CD4-positive, alpha-beta T cell (primary cell): Measurements from ENCODE around the gene CCDC3. TPM values are rescaled to one million over a fixed set of nuclear protein-coding genes. Genes with fewer than 3 reads are reported as not detected.

ENCODE experiments used
- ATAC-seq: fragments of 200-7000 bp; cut with Tn5 transposase; one replicate; pipeline ENCODE4 v1.10.0; 2022; ENCODE audit warnings: mild to moderate bottlenecking; ENCODE audit not compliant: poor library complexity
- CTCF ChIA-PET: fragments of 350-600 bp; sonication (Branson Sonifier 250); formaldehyde crosslinking; loops from one replicate; lab custom pipeline; 2021; ENCODE audit warnings: antibody characterized with exemption, inconsistent platforms; lab: Charles Lee
- POLR2A ChIA-PET: fragments of 350-600 bp; sonication (Branson Sonifier 250); formaldehyde crosslinking; loops from one replicate; lab custom pipeline; 2021; ENCODE audit warnings: antibody characterized with exemption, inconsistent platforms; lab: Charles Lee
- DNase-seq, 14 experiments: peaks; one replicate each; pipeline ENCODE4 v3.0.0-alpha.2; 2013 to 2020; ENCODE audit warnings: mixed read lengths in 2 of 14
- H3K27ac ChIP-seq, 2 donors: one replicate each; pipeline versions ENCODE4 v1.5.1 to v1.7.0; 2013; ENCODE audit warnings: low read length in 2 of 2, low read depth in 1 of 2, mild to moderate bottlenecking in 1 of 2
- H3K27me3 ChIP-seq, 2 experiments: 1 replicate in 1 of 2; 2 replicates in 1 of 2; pipeline versions ENCODE4 v1.6.1 to v1.7.0; 2013; ENCODE audit warnings: low read length in 2 of 2, control low read depth in 1 of 2, mild to moderate bottlenecking in 1 of 2, moderate library complexity in 1 of 2; ENCODE audit not compliant: insufficient read depth in 2 of 2, control insufficient read depth in 1 of 2
- H3K36me3 ChIP-seq: one replicate; pipeline ENCODE4 v1.6.1; 2013; ENCODE audit warnings: low read length, control low read depth; ENCODE audit not compliant: insufficient read depth
- H3K4me1 ChIP-seq: one replicate; pipeline ENCODE4 v1.6.1; 2013; ENCODE audit warnings: low read length, control low read depth; ENCODE audit not compliant: insufficient read depth
- H3K4me3 ChIP-seq: one replicate; pipeline ENCODE4 v1.5.1; 2013; ENCODE audit warnings: mild to moderate bottlenecking, low read length, moderate library complexity
- H3K9me3 ChIP-seq, 2 experiments: 1 replicate in 1 of 2; 2 replicates in 1 of 2; pipeline versions ENCODE4 v1.6.1 to v1.7.0; 2013; ENCODE audit warnings: low read length in 2 of 2, mild to moderate bottlenecking in 2 of 2, control low read depth in 1 of 2, moderate library complexity in 1 of 2; ENCODE audit not compliant: control insufficient read depth in 1 of 2, insufficient read depth in 1 of 2
- H3K27ac Mint-ChIP-seq: one replicate; pipeline ENCODE4 v1.8.0; 2020; ENCODE audit warnings: mixed read lengths
- H3K27me3 Mint-ChIP-seq: one replicate; pipeline ENCODE4 v1.8.0; 2021; ENCODE audit warnings: mixed read lengths
- H3K36me3 Mint-ChIP-seq: one replicate; pipeline ENCODE4 v1.8.0; 2021; ENCODE audit warnings: low read depth, mixed read lengths
- H3K4me1 Mint-ChIP-seq: one replicate; pipeline ENCODE4 v1.8.0; 2021; ENCODE audit warnings: low read depth, mixed read lengths
- H3K4me3 Mint-ChIP-seq: one replicate; pipeline ENCODE4 v1.8.0; 2020; ENCODE audit warnings: mild to moderate bottlenecking, mixed read lengths
- H3K9me3 Mint-ChIP-seq: one replicate; pipeline ENCODE4 v1.8.0; 2020; ENCODE audit warnings: mixed read lengths
- intact Hi-C, 2 experiments: fragments of 100-400 bp; cut with DNase I in 1 of 2; cut with micrococcal nuclease in 1 of 2; formaldehyde crosslinking; loops; one replicate each; pipeline versions ENCODE4 v1.15.1 to v1.9.0; 2023 to 2025; cut with DNase I, micrococcal nuclease
- total RNA-seq, 174 experiments: library from RNA in 2 of 174; stranded (reverse) in 2 of 174; gene quantifications; one replicate each; pipeline ENCODE4 v1.2.3 and lab custom pipeline; 2021 to 2026
- TF ChIP-seq, protein P1 (sequence below): fragments of 200-600 bp; IDR thresholded peaks from one replicate; pipeline ENCODE4 v1.8.0; 2022; ENCODE audit warnings: antibody characterized with exemption, mild to moderate bottlenecking

CCDC3 gene
- total RNA-seq, 2 experiments from 2014 or later: 0.08 TPM; not detected in 1

GRCh38 chr10:12972146-12972545, 29.4 kb downstream of the CCDC3 start:
- ChIA-PET POLR2A (no interaction called here), CTCF (no interaction called here)
- TF ChIP-seq, protein P1, sequence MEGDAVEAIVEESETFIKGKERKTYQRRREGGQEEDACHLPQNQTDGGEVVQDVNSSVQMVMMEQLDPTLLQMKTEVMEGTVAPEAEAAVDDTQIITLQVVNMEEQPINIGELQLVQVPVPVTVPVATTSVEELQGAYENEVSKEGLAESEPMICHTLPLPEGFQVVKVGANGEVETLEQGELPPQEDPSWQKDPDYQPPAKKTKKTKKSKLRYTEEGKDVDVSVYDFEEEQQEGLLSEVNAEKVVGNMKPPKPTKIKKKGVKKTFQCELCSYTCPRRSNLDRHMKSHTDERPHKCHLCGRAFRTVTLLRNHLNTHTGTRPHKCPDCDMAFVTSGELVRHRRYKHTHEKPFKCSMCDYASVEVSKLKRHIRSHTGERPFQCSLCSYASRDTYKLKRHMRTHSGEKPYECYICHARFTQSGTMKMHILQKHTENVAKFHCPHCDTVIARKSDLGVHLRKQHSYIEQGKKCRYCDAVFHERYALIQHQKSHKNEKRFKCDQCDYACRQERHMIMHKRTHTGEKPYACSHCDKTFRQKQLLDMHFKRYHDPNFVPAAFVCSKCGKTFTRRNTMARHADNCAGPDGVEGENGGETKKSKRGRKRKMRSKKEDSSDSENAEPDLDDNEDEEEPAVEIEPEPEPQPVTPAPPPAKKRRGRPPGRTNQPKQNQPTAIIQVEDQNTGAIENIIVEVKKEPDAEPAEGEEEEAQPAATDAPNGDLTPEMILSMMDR: no peak
- DNase-seq (no peak), ATAC-seq (no peak)
- no peaks in the 10 kb centered on the region for H3K4me1 Mint-ChIP-seq
- Histone ChIP-seq H3K9me3 (peaks cover 5 to 8% of the 10 kb centered on the region in 2 experiments), H3K4me1 (no peaks in the 10 kb centered on the region), H3K4me3 (no peak overlapping the region), H3K27me3 (peaks cover 0 to 6% of the 10 kb centered on the region in 2 experiments), H3K36me3 (no peaks in the 10 kb centered on the region), H3K27ac (no peak overlapping the region)
- no peaks in the 10 kb centered on the region for H3K36me3 Mint-ChIP-seq
- H3K9me3 Mint-ChIP-seq: peaks cover 6% of the 10 kb centered on the region
- no peak overlapping the region for H3K4me3 Mint-ChIP-seq
- intact Hi-C loops: no loop called here
- H3K27me3 Mint-ChIP-seq: peaks cover 27% of the 10 kb centered on the region
- H3K27ac Mint-ChIP-seq: no peak overlapping the region

GRCh38 chr10:12971001-12971788, 30.3 kb downstream of the CCDC3 start:
- TF ChIP-seq, protein P1: no peak
- Mint-ChIP-seq H3K27ac (no peak overlapping the region), H3K36me3 (no peaks in the 10 kb centered on the region), H3K27me3 (peaks cover 27% of the 10 kb centered on the region), H3K4me1 (no peaks in the 10 kb centered on the region), H3K9me3 (peaks cover 9% of the 10 kb centered on the region), H3K4me3 (no peak overlapping the region)
- ATAC-seq (no peak), DNase-seq (no peak)
- Histone ChIP-seq H3K9me3 (peaks cover 8 to 13% of the 10 kb centered on the region in 2 experiments), H3K36me3 (no peaks in the 10 kb centered on the region), H3K27ac (no peak overlapping the region), H3K4me1 (no peaks in the 10 kb centered on the region), H3K4me3 (no peak overlapping the region), H3K27me3 (peaks cover 0 to 5% of the 10 kb centered on the region in 2 experiments)
- intact Hi-C loops: no loop called here
- ChIA-PET POLR2A (no interaction called here), CTCF (no interaction called here)

- Histone ChIP-seq H3K36me3 (no peaks in the 10 kb centered on the region), H3K27me3 (peaks cover 0 to 6% of the 10 kb centered on the region in 2 experiments), H3K4me1 (no peaks in the 10 kb centered on the region), H3K9me3 (peaks cover 8 to 13% of the 10 kb centered on the region in 2 experiments), H3K4me3 (no peak overlapping the region), H3K27ac (no peak overlapping the region)
- H3K4me1 Mint-ChIP-seq: no peaks in the 10 kb centered on the region
- peaks cover 29% of the 10 kb centered on the region for H3K27me3 Mint-ChIP-seq
- intact Hi-C loops: no loop called here
- ATAC-seq (no peak), DNase-seq (no peak)
- POLR2A ChIA-PET: no interaction called here
- H3K36me3 Mint-ChIP-seq: no peaks in the 10 kb centered on the region
- peaks cover 9% of the 10 kb centered on the region for H3K9me3 Mint-ChIP-seq
- CTCF ChIA-PET: no interaction called here
- H3K4me3 Mint-ChIP-seq: no peak overlapping the region
- no peak overlapping the region for H3K27ac Mint-ChIP-seq
- TF ChIP-seq, protein P1: no peak
Measured at GRCh38 chr10:12969951-12970350, 31.6 kb downstream of the CCDC3 start.
